ENCODE data around the gene THEM5. TPM values are rescaled to one million over a fixed set of nuclear protein-coding genes. Genes with fewer than 3 reads are reported as not detected.
A peak's percentile ranks its signal among the peaks of the same experiment; 100 is the strongest.

The THEM5 gene
- total and polyA plus RNA-seq, 4 donors, result 1.5 to 1.8 TPM; not detected in 2

DNA sequence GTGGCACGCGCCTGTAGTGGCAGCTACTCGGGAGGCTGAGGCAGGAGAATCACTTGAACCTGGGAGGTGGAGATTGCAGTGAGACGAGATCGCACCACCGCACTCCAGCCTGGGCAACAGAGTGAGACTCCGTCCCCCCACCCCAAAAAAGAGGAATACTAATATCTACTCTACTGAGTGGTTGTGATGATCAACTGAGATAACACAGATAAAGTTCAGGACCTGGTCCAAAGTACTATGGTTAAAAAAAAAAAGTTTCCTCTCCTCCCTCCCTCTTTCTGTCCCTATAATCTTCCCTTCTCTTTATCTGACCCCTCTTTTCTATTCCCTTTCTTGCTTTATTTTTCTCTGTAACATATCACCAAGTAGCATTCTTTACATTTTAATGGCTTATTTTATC lies 17.9 kb downstream of the THEM5 start:
- no peak for DNase-seq (ENCODE audit: low read depth in 4 of 6, low spot score in 6 of 6)
- Histone ChIP-seq H3K27ac (ENCODE audit: low read depth, low read length) (no peak overlapping the region), H3K4me3 (ENCODE audit: low read depth, low read length) (no peak overlapping the region), H3K9me3 (ENCODE audit: control insufficient read depth, insufficient read depth, low read length) (no peaks in the 10 kb centered on the region), H3K27me3 (ENCODE audit: control insufficient read depth, insufficient read depth, low read length) (peaks cover 31% of the 10 kb centered on the region), H3K4me1 (ENCODE audit: control insufficient read depth, insufficient read depth, low read length) (peaks cover 28% of the 10 kb centered on the region), H3K36me3 (ENCODE audit: control insufficient read depth, insufficient read depth, low read length) (no peaks in the 10 kb centered on the region)
- WGBS (ENCODE audit: insufficient coverage), result no CpG with 5 or more reads among the region's 7 CpGs

DNA sequence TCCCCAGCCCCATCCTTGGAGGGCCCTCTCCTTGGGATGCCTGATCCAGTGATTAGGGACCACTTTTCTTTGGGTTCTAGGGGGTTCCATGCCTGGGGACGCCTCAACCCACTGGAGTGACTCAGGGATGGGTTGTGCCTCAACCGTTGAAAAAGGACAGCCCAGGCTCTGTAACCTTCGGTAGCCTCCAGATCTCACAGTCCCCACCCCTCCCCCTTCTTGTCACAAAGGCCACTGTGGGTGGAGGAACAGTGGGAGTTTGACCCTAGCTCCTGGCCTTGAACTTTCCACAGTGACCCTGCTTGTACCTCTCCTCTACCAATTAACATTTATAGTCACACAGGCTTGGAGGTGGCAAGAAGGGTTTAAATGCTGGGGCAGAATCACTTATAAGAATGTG lies 19.3 kb downstream of the THEM5 start:
- H3K9me3 ChIP-seq (ENCODE audit: control insufficient read depth, insufficient read depth, low read length), result no peaks in the 10 kb centered on the region
- no peak overlapping the region for H3K4me3 ChIP-seq (ENCODE audit: low read depth, low read length)
- H3K27ac ChIP-seq (ENCODE audit: low read depth, low read length), result no peak overlapping the region
- H3K27me3 ChIP-seq (ENCODE audit: control insufficient read depth, insufficient read depth, low read length), result peaks cover 21% of the 10 kb centered on the region
- WGBS (ENCODE audit: insufficient coverage), result no CpG with 5 or more reads among the region's 3 CpGs
- no peaks in the 10 kb centered on the region for H3K36me3 ChIP-seq (ENCODE audit: control insufficient read depth, insufficient read depth, low read length)
- H3K4me1 ChIP-seq (ENCODE audit: control insufficient read depth, insufficient read depth, low read length), result peaks cover 24% of the 10 kb centered on the region
- no peak for DNase-seq (ENCODE audit: low read depth in 4 of 6, low spot score in 6 of 6)

DNA sequence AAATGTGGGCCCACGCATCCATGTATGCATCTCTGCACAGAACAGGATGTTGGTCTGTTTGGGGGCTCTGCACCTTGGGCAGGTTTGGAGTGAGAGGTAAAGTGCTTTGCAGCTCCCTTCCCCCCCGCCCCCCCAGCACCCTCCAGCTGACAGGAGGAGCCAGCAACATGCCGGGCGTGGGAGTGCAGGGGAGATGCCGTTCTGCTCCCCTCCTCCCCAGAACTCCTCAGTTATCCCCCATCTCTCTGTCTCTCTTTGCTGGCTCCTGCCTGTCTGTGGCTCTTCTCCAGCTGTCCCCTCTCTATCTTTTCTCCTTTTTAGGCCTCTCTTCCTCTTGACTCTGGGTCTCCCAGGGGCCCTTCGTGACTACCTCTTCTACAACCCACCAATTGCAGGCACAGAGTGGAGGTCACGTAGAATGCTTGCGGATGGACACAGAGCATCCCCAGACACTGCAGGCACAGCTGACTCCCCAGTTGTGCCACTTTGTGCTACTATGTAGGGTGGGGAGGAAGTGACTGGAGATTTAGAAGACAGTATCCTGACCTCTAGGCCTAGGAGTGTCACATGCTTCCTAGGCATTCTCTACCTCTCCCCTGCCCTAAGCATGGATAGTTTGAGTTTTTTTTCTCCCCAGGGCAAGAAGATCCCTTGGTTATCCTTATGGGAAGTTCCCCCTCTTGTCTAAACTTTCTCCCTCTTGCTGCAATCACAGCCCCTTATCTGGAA lies 20.2 kb downstream of the THEM5 start:
- WGBS (ENCODE audit: insufficient coverage), result 75% methylated on average over 4 of the region's 8 CpGs

GRCh38 chr1:151832318-151832980 lies 21.1 kb downstream of the THEM5 start:
- Histone ChIP-seq H3K9me3 (ENCODE audit: control insufficient read depth, insufficient read depth, low read length) (no peaks in the 10 kb centered on the region), H3K27ac (ENCODE audit: low read depth, low read length) (no peak overlapping the region), H3K4me1 (ENCODE audit: control insufficient read depth, insufficient read depth, low read length) (peaks cover 27% of the 10 kb centered on the region), H3K27me3 (ENCODE audit: control insufficient read depth, insufficient read depth, low read length) (peaks cover 7% of the 10 kb centered on the region), H3K4me3 (ENCODE audit: low read depth, low read length) (no peak overlapping the region), H3K36me3 (ENCODE audit: control insufficient read depth, insufficient read depth, low read length) (no peaks in the 10 kb centered on the region)
- WGBS (ENCODE audit: insufficient coverage), result 37% methylated on average over 6 of the region's 10 CpGs
- DNase-seq (ENCODE audit: low read depth in 4 of 6, low spot score in 6 of 6), result peak in 2 of 6 donors; percentile 38 to 58

More for the DNA sequence above, 20.2 kb downstream of the THEM5 start:
- H3K4me1 ChIP-seq (ENCODE audit: control insufficient read depth, insufficient read depth, low read length), result peaks cover 27% of the 10 kb centered on the region
- no peak overlapping the region for H3K27ac ChIP-seq (ENCODE audit: low read depth, low read length)
- H3K9me3 ChIP-seq (ENCODE audit: control insufficient read depth, insufficient read depth, low read length), result no peaks in the 10 kb centered on the region
- H3K36me3 ChIP-seq (ENCODE audit: control insufficient read depth, insufficient read depth, low read length), result no peaks in the 10 kb centered on the region
- H3K4me3 ChIP-seq (ENCODE audit: low read depth, low read length), result no peak overlapping the region
- H3K27me3 ChIP-seq (ENCODE audit: control insufficient read depth, insufficient read depth, low read length), result peaks cover 12% of the 10 kb centered on the region
- no peak for DNase-seq (ENCODE audit: low read depth in 4 of 6, low spot score in 6 of 6)

DNA sequence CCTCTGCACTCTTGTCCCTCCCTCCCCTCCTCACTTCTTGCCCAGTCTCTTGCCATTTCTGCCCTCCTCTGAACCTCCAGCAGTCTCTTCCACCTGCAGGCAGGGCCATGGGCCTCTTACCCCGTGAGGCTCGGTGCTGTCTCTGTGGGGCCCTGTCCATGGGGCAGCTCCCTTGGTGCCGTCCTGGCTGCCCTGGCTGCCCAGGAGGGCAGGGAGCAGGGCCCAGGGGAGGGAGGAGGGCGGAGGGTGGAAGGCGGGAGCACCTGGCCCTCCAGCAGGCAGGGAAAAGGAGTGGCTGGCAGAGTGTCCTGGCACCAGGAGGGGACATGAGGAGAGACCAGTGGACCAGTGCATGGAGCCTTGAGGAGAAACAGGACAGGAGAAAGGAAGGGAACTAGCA lies 21.9 kb downstream of the THEM5 start, which contains the start of gene RORC:
TSS of gene RORC (minus strand) at position 198 of the 400 bp plus-strand sequence. CDS start at position 160, 38 bp downstream.
- no peaks in the 10 kb centered on the region for H3K36me3 ChIP-seq (ENCODE audit: control insufficient read depth, insufficient read depth, low read length)
- peaks cover 27% of the 10 kb centered on the region for H3K4me1 ChIP-seq (ENCODE audit: control insufficient read depth, insufficient read depth, low read length)
- H3K27ac ChIP-seq (ENCODE audit: low read depth, low read length), result no peak within 1 kb of the TSS
- 81% methylated on average over 5 of the region's 5 CpGs for WGBS (ENCODE audit: insufficient coverage)
- H3K9me3 ChIP-seq (ENCODE audit: control insufficient read depth, insufficient read depth, low read length), result no peaks in the 10 kb centered on the region
- H3K4me3 ChIP-seq (ENCODE audit: low read depth, low read length), result no peak within 1 kb of the TSS
- DNase-seq (ENCODE audit: low read depth in 4 of 6, low spot score in 6 of 6), result no peak
- H3K27me3 ChIP-seq (ENCODE audit: control insufficient read depth, insufficient read depth, low read length), result no peaks in the 10 kb centered on the region

- Histone ChIP-seq H3K4me1 (ENCODE audit: control insufficient read depth, insufficient read depth, low read length) (peaks cover 27% of the 10 kb centered on the region), H3K27ac (ENCODE audit: low read depth, low read length) (no peak overlapping the region), H3K36me3 (ENCODE audit: control insufficient read depth, insufficient read depth, low read length) (no peaks in the 10 kb centered on the region), H3K4me3 (ENCODE audit: low read depth, low read length) (no peak overlapping the region), H3K9me3 (ENCODE audit: control insufficient read depth, insufficient read depth, low read length) (no peaks in the 10 kb centered on the region), H3K27me3 (ENCODE audit: control insufficient read depth, insufficient read depth, low read length) (no peaks in the 10 kb centered on the region)
- 91% methylated on average over 4 of the region's 4 CpGs for WGBS (ENCODE audit: insufficient coverage)
- DNase-seq (ENCODE audit: low read depth in 4 of 6, low spot score in 6 of 6), result no peak
Measured at GRCh38 chr1:151831256-151831591, 22.3 kb downstream of the THEM5 start.

DNA sequence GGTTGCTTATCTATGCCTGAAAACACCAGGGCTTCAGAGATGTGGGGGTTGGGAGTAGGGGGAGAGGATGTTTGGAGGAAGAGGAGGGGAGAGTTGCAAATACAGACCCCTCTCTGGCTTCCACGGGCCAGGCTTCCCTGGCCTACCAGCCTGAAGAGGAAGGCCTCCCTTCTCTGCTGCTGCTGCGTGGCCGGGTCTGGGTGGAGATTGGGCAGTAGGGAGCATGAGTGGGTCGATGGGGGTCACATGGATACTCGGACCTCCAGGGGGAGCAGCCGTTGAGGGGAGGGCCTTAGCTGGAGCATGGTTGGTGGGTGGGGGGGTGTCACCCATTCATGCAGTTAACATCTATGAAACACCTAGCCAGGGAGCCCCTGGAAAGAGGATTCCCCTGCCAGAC lies 23.5 kb downstream of the THEM5 start:
- Histone ChIP-seq H3K27ac (ENCODE audit: low read depth, low read length) (no peak overlapping the region), H3K4me1 (ENCODE audit: control insufficient read depth, insufficient read depth, low read length) (peaks cover 37% of the 10 kb centered on the region), H3K9me3 (ENCODE audit: control insufficient read depth, insufficient read depth, low read length) (no peaks in the 10 kb centered on the region), H3K36me3 (ENCODE audit: control insufficient read depth, insufficient read depth, low read length) (no peaks in the 10 kb centered on the region), H3K4me3 (ENCODE audit: low read depth, low read length) (no peak overlapping the region), H3K27me3 (ENCODE audit: control insufficient read depth, insufficient read depth, low read length) (no peaks in the 10 kb centered on the region)
- 29% methylated on average over 1 of the region's 6 CpGs for WGBS (ENCODE audit: insufficient coverage)
- DNase-seq (ENCODE audit: low read depth in 4 of 6, low spot score in 6 of 6), result no peak

GRCh38 chr1:151829352-151830046 lies 24.0 kb downstream of the THEM5 start:
- no peaks in the 10 kb centered on the region for H3K9me3 ChIP-seq (ENCODE audit: control insufficient read depth, insufficient read depth, low read length)
- H3K4me1 ChIP-seq (ENCODE audit: control insufficient read depth, insufficient read depth, low read length), result peaks cover 40% of the 10 kb centered on the region
- 73% methylated on average over 2 of the region's 4 CpGs for WGBS (ENCODE audit: insufficient coverage)
- H3K4me3 ChIP-seq (ENCODE audit: low read depth, low read length), result no peak overlapping the region
- H3K36me3 ChIP-seq (ENCODE audit: control insufficient read depth, insufficient read depth, low read length), result no peaks in the 10 kb centered on the region
- no peaks in the 10 kb centered on the region for H3K27me3 ChIP-seq (ENCODE audit: control insufficient read depth, insufficient read depth, low read length)
- DNase-seq (ENCODE audit: low read depth in 4 of 6, low spot score in 6 of 6), result no peak
- H3K27ac ChIP-seq (ENCODE audit: low read depth, low read length), result no peak overlapping the region

DNA sequence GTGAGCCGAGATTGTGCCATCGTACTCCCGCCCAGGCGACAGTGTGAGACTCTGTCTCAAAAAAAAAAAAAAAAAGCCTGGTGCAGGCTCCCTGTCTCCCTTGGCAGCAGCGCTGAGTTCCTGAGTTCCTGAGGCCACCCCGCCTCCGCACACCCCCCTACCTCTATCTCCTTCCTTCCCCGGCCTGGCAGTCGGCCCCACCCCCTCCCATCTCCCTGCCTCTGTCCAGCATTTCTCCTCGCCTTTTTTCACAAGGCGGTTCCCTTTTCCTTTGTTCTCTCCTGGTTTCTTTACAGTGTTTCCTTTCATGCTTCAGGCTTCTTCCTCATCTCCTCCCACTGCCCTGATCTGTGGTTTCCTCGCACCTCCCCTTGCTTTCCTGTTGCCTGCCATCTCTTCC lies 24.6 kb downstream of the THEM5 start:
- H3K4me3 ChIP-seq (ENCODE audit: low read depth, low read length), result no peak overlapping the region
- no peak overlapping the region for H3K27ac ChIP-seq (ENCODE audit: low read depth, low read length)
- H3K36me3 ChIP-seq (ENCODE audit: control insufficient read depth, insufficient read depth, low read length), result no peaks in the 10 kb centered on the region
- peaks cover 40% of the 10 kb centered on the region for H3K4me1 ChIP-seq (ENCODE audit: control insufficient read depth, insufficient read depth, low read length)
- no peaks in the 10 kb centered on the region for H3K27me3 ChIP-seq (ENCODE audit: control insufficient read depth, insufficient read depth, low read length)
- WGBS (ENCODE audit: insufficient coverage), result 4% methylated on average over 11 of the region's 12 CpGs
- DNase-seq (ENCODE audit: low read depth in 4 of 6, low spot score in 6 of 6), result peak in 2 of 6 donors; percentile 59 to 73
- no peaks in the 10 kb centered on the region for H3K9me3 ChIP-seq (ENCODE audit: control insufficient read depth, insufficient read depth, low read length)
